A673 (cell line): ENCODE results near the gene FCHSD2. TPM values are rescaled to one million over a fixed set of nuclear protein-coding genes. Genes with fewer than 3 reads are reported as not detected.
"Not testable (repeated sequence)": the region's sequence is repeated elsewhere in the genome, so short reads cannot be mapped to it uniquely, and the experiment has no call there.

Experiments
- BruUV-seq: library from RNA; stranded (reverse); fragments of 400-500 nt; replicated peaks from 2 replicates; lab custom pipeline; 2021; lab: Mats Ljungman, UMichigan
- CTCF ChIA-PET: fragments of 300-600 bp; sonication (Branson Sonifier 250); formaldehyde crosslinking; loops from one replicate; lab custom pipeline; 2022; ENCODE audit warnings: antibody characterized with exemption; lab: Charles Lee
- POLR2A ChIA-PET: fragments of 300-600 bp; sonication (Branson Sonifier 250); formaldehyde crosslinking; loops from one replicate; lab custom pipeline; 2022; ENCODE audit warnings: antibody characterized with exemption; ENCODE audit not compliant: low non-redundant PET; lab: Charles Lee
- DNase-seq: peaks from one replicate; pipeline ENCODE4 v3.0.0-alpha.2; 2015; ENCODE audit warnings: low spot score
- H3K27ac ChIP-seq: fragments of 200-600 bp; sonication (generic); 2 replicates; pipeline ENCODE4 v1.5.1; 2016; ENCODE audit warnings: mixed run types, low read depth, mild to moderate bottlenecking, mixed read lengths, antibody characterized with exemption, low read length; ENCODE audit not compliant: poor library complexity, severe bottlenecking
- H3K27me3 ChIP-seq: fragments of 200-600 bp; sonication (generic); replicated peaks from 2 replicates; pipeline ENCODE4 v1.6.1; 2017; ENCODE audit warnings: mixed run types, low read depth, mild to moderate bottlenecking, mixed read lengths, antibody characterized with exemption, low read length; ENCODE audit not compliant: insufficient read depth, poor library complexity
- H3K36me3 ChIP-seq: fragments of 200-600 bp; sonication (generic); 2 replicates; pipeline ENCODE4 v1.6.1; 2016; ENCODE audit warnings: mixed run types, mild to moderate bottlenecking, mixed read lengths, antibody characterized with exemption, low read length; ENCODE audit not compliant: insufficient read depth, poor library complexity, severe bottlenecking
- H3K4me1 ChIP-seq: fragments of 200-600 bp; sonication (generic); 2 replicates; pipeline ENCODE4 v1.6.1; 2017; ENCODE audit warnings: mixed run types, mild to moderate bottlenecking, mixed read lengths, antibody characterized with exemption, low read length; ENCODE audit not compliant: insufficient read depth, poor library complexity, severe bottlenecking
- H3K4me3 ChIP-seq: fragments of 200-600 bp; sonication (generic); 2 replicates; pipeline ENCODE4 v1.5.1; 2016; ENCODE audit warnings: low read depth, mixed run types, mild to moderate bottlenecking, mixed read lengths, low read length; ENCODE audit not compliant: poor library complexity, severe bottlenecking
- H3K9me3 ChIP-seq: fragments of 200-600 bp; sonication (generic); 2 replicates; pipeline ENCODE4 v1.6.1; 2016; ENCODE audit warnings: mixed run types, low read depth, mild to moderate bottlenecking, mixed read lengths, antibody characterized with exemption, low read length; ENCODE audit not compliant: poor library complexity, severe bottlenecking
- EZH2 ChIP-seq: fragments of 200-600 bp; sonication (generic); IDR thresholded peaks from 2 replicates; pipeline ENCODE4 v1.6.1; 2017; ENCODE audit warnings: borderline replicate concordance, low read depth, mild to moderate bottlenecking, mixed read lengths, antibody characterized with exemption, low read length; ENCODE audit not compliant: poor library complexity, severe bottlenecking
- intact Hi-C: fragments of 100-400 bp; cut with micrococcal nuclease; formaldehyde crosslinking; loops from one replicate; pipeline ENCODE4 v1.10.0; 2022; ENCODE audit not compliant: unreplicated experiment
- total RNA-seq: library from RNA; stranded (reverse); gene quantifications from 2 replicates; pipeline ENCODE4 v1.2.3, GENCODE V29; 2021
- TF ChIP-seq, protein P1 (sequence below): fragments of 300-800, 200-600 bp; sonication (generic); conservative IDR thresholded peaks from 2 replicates; pipeline ENCODE4 v1.5.1; 2017; ENCODE audit warnings: low read depth, mild to moderate bottlenecking, antibody characterized with exemption, low read length, moderate library complexity, mixed read lengths

FCHSD2 gene
- total RNA-seq, 1 experiment from 2014 or later, result 44.7 TPM

- Histone ChIP-seq H3K27me3 (no peaks in the 10 kb centered on the region), H3K9me3 (no peaks in the 10 kb centered on the region), H3K27ac (no peak overlapping the region), H3K4me1 (no peaks in the 10 kb centered on the region), H3K4me3 (no peak overlapping the region), H3K36me3 (peaks cover 6% of the 10 kb centered on the region)
- intact Hi-C loops, result no loop called here
- TF ChIP-seq EZH2, result no peak
- TF ChIP-seq, protein P1, sequence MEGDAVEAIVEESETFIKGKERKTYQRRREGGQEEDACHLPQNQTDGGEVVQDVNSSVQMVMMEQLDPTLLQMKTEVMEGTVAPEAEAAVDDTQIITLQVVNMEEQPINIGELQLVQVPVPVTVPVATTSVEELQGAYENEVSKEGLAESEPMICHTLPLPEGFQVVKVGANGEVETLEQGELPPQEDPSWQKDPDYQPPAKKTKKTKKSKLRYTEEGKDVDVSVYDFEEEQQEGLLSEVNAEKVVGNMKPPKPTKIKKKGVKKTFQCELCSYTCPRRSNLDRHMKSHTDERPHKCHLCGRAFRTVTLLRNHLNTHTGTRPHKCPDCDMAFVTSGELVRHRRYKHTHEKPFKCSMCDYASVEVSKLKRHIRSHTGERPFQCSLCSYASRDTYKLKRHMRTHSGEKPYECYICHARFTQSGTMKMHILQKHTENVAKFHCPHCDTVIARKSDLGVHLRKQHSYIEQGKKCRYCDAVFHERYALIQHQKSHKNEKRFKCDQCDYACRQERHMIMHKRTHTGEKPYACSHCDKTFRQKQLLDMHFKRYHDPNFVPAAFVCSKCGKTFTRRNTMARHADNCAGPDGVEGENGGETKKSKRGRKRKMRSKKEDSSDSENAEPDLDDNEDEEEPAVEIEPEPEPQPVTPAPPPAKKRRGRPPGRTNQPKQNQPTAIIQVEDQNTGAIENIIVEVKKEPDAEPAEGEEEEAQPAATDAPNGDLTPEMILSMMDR, result no peak
- BruUV-seq, result no TSS peak
- CTCF ChIA-PET, result no interaction called here
- POLR2A ChIA-PET, result no interaction called here
- no peak for DNase-seq
These were observed 158.6 kb downstream of the FCHSD2 start for GRCh38 chr11:72983560-72983959.

DNA sequence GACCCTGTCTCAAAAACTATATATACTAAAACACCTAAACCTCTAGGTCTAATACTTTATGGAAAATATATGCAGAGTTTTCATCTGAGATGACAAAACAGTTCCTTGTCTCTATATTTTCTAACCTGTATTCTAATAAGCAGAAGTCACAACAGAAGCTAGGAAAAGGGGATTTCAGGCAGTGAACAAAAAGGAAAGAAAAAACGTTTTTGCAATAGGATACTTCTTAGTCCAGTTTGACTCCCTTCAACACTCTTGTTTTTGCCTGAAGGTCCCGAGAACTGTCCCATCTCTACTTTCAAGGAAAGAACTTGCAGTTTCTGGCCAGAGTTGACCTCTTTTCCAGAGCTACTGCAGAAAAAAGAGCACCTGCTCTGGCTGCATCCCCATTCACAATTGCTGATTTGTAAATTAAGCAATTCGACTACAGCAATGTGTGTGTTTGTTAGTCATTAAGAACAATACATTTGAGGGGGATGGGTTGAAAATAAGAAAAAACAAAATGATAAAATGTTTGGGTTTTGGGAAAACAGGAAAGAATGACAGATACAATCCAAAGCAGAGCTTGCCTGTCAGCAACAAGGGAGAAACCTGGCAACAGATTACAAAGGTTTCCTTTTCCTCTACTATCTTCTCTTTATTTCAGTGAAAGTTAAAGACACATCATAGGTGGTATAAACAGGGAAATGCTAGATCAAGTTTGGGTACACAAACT lies 160.0 kb downstream of the FCHSD2 start:
- Histone ChIP-seq H3K36me3 (peaks cover 6% of the 10 kb centered on the region), H3K27me3 (no peaks in the 10 kb centered on the region), H3K27ac (no peak overlapping the region), H3K4me1 (no peaks in the 10 kb centered on the region), H3K4me3 (no peak overlapping the region), H3K9me3 (no peaks in the 10 kb centered on the region)
- CTCF ChIA-PET, result no interaction called here
- TF ChIP-seq EZH2, result no peak
- TF ChIP-seq, protein P1, result no peak
- DNase-seq, result no peak
- BruUV-seq, result no TSS peak
- intact Hi-C loops, result no loop called here
- POLR2A ChIA-PET, result no interaction called here

DNA sequence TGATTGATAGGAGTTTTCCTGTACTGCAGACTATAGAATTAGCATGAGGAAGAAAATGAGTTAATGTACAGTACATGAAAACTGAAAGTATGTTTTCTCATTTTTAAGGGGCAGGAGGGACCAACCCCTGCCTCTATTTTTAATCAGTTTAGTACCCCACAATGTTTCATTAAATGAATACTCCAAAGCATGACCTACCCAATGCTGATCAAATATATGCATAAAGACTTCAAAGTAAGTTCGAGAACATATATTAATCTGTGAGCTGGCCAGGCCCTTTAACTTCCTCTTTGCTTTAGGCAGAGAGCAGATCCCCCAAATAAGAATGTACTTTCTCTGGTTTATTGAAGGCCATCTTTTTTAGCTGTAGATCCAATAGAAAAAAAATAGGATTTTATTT lies 161.0 kb downstream of the FCHSD2 start:
- ChIA-PET CTCF (no interaction called here), POLR2A (no interaction called here)
- Histone ChIP-seq H3K27me3 (no peaks in the 10 kb centered on the region), H3K9me3 (peaks cover 4% of the 10 kb centered on the region), H3K4me1 (no peaks in the 10 kb centered on the region), H3K27ac (no peak overlapping the region), H3K4me3 (no peak overlapping the region), H3K36me3 (peaks cover 6% of the 10 kb centered on the region)
- no TSS peak for BruUV-seq
- TF ChIP-seq, protein P1, result no peak
- no peak for TF ChIP-seq EZH2
- DNase-seq, result no peak
- intact Hi-C loops, result no loop called here

DNA sequence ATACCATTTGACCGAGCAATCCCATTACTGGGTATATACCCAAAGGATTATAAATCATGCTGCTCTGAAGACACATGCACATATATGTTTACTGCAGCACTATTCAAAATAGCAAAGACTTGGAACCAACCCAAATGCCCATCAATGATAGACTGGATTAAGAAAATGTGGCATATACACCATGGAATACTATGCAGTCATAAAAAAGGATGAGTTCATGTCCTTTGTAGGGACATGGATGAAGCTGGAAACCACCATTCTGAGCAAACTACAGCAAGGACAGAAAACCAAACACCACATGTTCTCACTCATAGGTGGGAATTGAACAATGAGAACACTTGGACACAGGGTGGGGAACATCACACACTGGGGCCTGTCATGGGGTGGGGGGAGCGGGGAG lies 164.3 kb downstream of the FCHSD2 start:
- POLR2A ChIA-PET, H3K9me3 ChIP-seq: not testable (repeated sequence)

DNA sequence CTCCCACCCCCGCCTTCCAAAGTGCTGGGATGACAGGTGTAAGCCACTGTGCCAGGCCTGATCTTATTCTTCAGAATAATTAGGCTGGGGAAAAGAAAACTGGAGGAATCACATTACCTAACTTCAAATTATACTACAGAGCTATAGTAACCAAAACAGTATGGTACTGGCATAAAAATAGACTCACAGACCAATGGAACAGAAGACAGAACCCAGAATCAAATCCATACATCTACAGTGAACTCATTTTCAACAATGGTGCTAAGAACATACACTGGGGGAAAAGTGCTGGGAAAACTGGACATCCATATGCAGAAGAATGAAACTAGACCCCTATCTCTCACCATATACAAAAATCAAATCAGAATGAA lies 165.6 kb downstream of the FCHSD2 start:
- H3K27ac ChIP-seq, DNase-seq, H3K27me3 ChIP-seq, H3K4me3 ChIP-seq, CTCF ChIA-PET, intact Hi-C loops, H3K36me3 ChIP-seq, H3K9me3 ChIP-seq, H3K4me1 ChIP-seq, BruUV-seq, POLR2A ChIA-PET: not testable (repeated sequence)

More for the DNA sequence above, 164.3 kb downstream of the FCHSD2 start:
- H3K4me3 ChIP-seq, BruUV-seq, H3K4me1 ChIP-seq, DNase-seq, CTCF ChIA-PET, H3K27ac ChIP-seq, H3K27me3 ChIP-seq, H3K36me3 ChIP-seq, intact Hi-C loops: not testable (repeated sequence)
